EL (cell line): ENCODE data around the gene FAM209A.

Experiments
- DNase-seq: peaks from one replicate; pipeline ENCODE4 v3.0.0-alpha.2; 2016

Gene FAM209A

DNA sequence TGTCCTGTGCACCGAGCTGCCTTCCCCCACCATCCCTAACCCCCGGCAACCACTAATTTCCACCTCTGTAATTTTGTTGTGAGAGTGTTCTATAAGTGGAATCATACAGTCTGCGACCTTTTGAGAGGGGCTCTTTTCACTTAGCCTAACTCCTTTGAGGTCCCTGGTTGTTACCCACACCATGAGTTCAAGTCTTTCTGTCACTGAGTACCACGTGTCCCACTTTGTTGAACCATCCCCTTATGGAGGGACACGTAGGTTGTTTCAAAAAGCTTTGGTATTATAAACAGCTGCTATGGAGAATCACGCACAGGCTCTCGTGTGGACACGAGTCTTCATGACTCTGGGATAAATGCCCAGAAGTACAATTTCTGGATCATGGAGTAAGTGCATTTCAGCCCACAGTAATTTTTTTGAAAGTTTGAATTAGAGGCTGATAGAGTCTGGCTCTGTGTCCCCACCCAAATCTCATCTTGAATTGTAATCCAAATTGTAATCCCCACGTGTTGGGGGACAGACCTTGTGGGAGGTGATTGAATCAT, 18.0 kb downstream of the FAM209A start:
- DNase-seq = no peak

DNA sequence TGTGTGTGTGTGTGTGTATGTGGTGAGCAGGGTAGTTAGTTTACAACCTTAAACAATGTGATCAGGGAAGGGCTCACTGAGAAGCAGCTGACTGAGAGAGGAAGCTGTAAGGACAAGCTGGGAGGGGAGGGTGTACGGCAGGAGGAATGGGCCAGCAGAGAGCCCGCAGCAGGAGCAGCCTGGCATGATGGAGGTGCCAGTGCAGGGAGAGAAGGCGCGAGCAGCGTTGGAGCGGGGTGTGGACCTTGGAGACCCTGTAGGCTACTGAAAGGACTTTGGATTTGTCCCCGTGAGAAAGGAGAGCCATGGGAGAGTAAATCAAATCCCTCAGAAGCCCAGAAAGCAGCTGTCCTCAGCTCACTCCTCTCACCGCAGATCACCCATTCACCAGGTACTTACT, 27.0 kb downstream of the FAM209A start:
- no peak for DNase-seq

DNA sequence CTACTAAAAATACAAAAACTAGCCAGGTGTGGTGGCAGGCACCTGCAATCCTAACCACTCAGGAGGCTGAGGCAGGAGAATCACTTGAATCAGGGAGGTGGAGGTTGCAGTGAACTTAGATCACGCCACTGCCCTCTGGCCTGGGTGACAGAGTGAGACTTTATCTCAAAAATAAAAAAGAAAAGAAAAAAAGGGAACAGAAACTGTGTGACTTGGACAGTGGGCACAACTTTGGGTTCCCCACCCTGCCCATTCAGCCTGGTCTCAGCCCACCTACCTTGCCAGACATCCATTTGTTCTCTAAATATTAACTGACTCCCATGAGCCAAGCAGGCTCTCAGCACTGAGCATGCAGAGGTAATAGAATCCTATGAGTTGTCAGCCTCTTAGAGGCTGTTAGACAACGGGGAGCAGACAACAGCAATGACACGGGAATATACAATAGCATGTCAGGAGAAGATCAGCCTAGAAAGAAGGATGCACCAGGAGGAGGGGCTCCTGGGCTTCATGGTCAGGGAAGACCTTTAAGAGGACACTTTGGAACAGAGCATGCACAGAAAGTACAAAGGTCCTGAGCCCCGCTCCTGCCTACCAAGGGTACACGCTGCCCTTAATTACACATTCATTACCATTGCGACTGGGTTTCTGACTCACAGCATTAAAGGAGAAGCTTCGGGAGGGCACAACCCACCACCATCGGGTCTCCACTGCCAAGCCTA, 28.5 kb downstream of the FAM209A start:
- no peak for DNase-seq

DNA sequence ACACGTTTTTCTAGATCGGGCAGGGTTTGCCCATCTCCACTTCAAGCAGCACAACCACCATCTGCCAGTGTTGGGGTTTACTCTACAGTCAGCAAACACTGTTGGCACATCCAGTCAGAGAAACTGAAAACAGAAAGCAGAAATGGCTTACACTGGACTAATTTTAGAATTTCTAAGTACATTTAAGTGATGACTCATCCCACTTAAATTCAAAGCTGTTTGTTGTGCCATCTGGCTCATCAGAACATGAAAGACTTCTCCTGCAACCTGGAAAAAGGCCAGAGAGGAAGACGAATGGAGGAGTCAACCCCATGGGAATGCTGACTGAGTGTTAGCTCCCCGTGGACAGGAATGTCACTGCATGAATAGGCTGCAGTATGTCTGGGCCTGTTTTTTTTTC, 30.3 kb downstream of the FAM209A start:
- peak; percentile 98 for DNase-seq

DNA sequence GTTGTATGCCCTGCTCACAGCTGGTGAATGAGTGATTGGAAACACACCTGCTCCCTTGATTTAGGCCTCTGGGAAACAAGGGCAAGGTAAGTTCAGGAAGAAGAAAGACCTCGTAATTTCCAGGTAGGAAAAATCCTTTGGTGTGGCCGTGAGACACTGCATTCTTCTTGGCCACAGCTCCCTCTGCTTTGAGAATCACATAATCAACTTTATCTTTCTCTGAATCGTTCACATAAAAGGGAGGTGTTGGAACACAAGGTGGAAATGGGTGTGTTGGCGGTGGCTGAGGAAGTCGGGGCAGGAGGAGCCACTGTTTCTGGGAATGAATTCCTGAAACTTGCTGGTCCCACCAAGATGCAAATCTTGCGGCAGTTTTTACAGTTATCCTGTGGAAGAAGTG, 34.4 kb downstream of the FAM209A start:
- DNase-seq = no peak

DNA sequence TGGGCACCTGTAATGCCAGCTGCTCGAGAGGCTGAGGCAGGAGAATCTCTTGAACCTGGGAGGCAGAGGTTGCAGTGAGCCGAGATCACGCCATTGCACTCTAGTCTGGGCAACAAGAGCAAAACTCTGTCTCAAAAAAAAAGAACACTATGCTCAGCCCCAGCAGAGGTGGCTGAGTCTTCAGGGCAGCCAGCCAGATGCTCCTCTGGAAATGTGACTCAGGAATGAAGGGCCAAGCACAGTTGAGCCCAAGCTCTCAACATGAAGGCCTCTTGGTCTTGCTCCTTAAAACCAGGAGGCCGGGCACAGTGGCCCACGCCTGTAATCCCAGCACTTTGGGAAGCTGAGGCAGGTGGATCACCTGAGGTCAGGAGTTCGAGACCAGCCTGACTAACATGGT, 40.0 kb downstream of the FAM209A start:
- DNase-seq = peak; percentile 24

DNA sequence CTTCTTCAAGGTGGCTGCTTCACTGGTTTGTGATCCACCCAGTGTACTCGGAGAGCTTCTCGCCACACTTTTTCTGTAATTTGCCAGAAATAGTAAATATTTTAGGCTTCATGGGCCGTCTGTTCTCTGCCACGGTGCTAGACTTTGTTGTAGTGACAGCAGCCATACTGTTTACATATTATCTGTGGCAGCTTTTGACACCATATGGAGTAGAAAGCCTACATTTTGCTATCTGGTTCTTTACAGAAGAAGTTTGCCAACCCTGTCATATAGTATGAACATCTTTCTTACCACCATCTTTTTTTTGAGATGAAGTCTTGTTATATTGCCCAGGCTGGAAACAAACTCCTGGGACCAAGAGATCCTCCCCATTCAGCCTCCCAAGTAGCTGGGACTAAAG, 41.0 kb downstream of the FAM209A start:
- no peak for DNase-seq

DNA sequence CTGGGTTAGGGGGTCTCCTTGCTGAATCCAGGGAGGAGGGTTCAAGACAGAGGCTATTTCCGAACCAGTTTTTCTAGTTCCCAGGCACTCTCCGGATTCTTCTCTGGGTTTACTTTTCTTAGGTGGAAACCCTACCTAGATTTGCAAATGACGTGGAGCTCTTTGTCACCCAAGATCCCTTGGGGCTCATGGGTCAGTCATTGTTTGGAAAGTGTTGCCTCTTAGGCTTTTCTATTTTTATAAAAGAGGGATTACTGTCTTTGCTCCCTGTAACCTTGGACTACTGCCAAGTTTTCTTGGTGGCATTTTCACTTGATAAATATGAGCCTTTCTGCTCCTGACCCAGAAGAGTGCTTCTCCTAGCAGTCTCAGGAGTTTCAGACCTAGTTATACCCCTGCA, 42.1 kb downstream of the FAM209A start:
- DNase-seq = no peak

DNA sequence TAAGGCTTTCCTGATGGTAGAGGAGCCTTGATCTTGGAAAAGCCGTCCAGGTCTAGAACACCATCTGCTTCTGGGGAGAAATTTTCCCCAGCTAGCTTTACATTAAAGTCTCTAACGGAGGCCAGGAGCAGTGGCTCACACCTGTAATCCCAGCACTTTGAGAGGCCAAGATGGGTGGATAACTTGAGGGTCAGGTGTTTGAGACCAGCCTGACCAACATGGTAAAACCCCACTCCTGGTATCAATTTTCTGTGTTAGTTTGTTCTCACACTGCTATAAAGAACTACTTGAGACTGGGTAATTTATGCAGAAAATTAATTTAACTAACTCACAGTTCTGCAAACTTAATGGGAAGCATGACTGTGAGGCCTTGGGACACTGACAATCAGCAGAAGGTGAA, 46.3 kb downstream of the FAM209A start:
- no peak for DNase-seq

DNA sequence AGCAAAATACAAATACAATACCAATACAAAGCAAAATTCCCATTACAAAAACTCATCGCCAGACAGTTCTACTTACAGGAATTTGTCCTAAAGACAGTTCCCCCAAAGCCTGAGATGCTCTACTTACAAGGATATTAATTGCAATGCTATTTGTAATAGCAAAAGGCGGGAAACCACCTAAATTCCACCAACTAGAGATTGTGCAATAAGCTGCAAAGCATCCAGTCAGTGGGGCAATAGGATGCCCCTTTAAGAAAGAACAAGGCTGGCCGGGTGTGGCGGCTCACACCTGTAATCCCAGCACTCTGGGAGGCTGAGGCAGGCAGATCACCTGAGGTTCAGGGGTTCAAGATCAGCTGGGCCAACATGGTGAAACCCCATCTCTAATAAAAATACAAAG, 47.6 kb downstream of the FAM209A start:
- peak; percentile 24 for DNase-seq

DNA sequence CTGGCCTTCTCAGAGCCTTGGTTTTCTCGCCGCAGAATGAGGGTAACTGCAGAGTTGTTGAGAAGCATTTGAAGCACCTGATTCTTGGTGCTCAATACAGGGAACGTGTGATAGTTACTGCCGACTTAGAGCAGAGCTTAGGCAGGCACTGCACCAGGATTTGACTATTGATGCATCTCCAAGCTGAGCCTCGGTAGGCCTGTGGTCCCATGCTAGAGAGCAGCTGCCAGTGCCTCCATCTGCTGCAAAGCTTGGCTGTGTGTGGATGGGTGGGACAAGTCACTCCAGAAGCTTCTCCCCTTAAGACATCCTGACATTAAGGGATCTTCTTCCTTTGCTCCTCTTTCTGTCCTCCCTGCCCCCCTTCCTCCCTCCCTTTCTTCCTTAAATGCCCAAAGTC, 49.4 kb downstream of the FAM209A start:
- no peak for DNase-seq

DNA sequence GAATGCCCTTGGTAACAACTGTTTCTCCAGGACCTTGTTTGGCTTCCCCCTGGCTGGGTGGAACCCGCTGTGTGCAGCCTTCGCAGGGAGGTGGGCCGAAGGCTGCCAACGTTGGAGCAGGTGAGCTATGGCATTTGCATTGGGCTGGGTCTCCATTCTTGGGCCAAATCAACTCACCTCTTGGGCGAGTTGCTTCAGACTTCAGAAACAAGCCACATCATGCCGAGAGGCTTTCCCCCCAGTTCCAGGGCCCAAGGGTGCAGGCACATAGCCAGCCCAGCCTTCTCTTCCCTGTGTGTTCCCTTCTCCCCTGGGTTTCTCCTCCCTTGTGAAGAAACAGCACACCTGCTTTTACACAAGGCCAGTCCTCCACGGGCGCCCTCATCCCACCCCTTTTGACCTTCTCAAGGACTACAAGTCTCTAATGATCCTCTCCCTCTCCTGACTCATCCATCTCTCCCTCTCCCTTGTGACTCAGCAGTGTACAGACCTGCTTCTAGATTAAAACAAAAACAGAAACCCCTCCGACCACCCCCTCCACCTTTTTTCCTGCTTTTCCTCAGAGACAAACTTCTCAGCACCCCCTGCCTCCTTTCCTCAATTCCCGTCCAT, 50.1 kb downstream of the FAM209A start:
- peak; percentile 29 for DNase-seq

DNA sequence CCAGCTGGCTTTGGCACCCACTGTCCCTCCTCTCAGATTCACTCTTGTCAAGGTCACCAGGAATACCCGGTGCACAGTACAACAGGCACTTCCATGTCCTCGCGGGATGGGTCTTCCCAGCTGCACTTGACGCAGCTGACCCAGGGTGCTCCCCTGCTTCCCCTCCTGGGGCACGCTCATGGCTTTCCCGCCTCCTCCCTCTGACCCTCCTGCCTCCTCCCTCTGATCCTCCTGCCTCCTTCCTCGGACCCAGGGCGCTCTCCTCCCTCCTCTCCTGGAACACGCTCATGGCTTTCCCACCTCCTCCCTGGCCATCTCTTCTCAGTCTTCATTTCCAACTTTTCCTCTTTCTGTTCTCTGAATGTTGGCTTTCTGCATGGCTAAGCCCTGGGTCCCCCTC, 50.6 kb downstream of the FAM209A start:
- no peak for DNase-seq
